Neuronal stem cell (in vitro differentiated cells): ENCODE data around the gene SEMA3E.
A peak's percentile ranks its signal among the peaks of the same experiment; 100 is the strongest.

Source experiments
- DNase-seq: peaks from one replicate; pipeline ENCODE4 v3.0.0-alpha.2; 2013; ENCODE audit warnings: low spot score
- H2AFZ ChIP-seq: one replicate; pipeline ENCODE4 v1.6.1; 2013; ENCODE audit warnings: mild to moderate bottlenecking, low read length, inconsistent platforms
- H2AK5ac ChIP-seq: 2 replicates; pipeline ENCODE4 v1.6.1; 2013; ENCODE audit warnings: low read depth, mild to moderate bottlenecking, inconsistent platforms, low read length, moderate library complexity, mixed read lengths
- H2BK120ac ChIP-seq: 2 replicates; pipeline ENCODE4 v1.6.1; 2013; ENCODE audit warnings: low read depth, mild to moderate bottlenecking, inconsistent platforms, low read length, moderate library complexity, mixed read lengths
- H2BK12ac ChIP-seq: one replicate; pipeline ENCODE4 v1.6.1; 2013; ENCODE audit warnings: low read length, inconsistent platforms
- H2BK15ac ChIP-seq: 2 replicates; pipeline ENCODE4 v1.6.1; 2013; ENCODE audit warnings: mild to moderate bottlenecking, low read length, inconsistent platforms, mixed read lengths
- H2BK5ac ChIP-seq: one replicate; pipeline ENCODE4 v1.6.1; 2013; ENCODE audit warnings: inconsistent platforms, mild to moderate bottlenecking, low read length, moderate library complexity
- H3K14ac ChIP-seq: one replicate; pipeline ENCODE4 v1.6.1; 2013; ENCODE audit warnings: low read length, inconsistent platforms
- H3K18ac ChIP-seq: 2 replicates; pipeline ENCODE4 v1.6.1; 2013; ENCODE audit warnings: low read length, inconsistent platforms
- H3K23ac ChIP-seq: 2 replicates; pipeline ENCODE4 v1.6.1; 2013; ENCODE audit warnings: low read depth, mild to moderate bottlenecking, mixed read lengths, low read length, inconsistent platforms; ENCODE audit not compliant: poor library complexity
- H3K27ac ChIP-seq: replicated peaks from 3 replicates; pipeline ENCODE4 v1.5.1; 2013; ENCODE audit warnings: low read length, inconsistent platforms
- H3K27me3 ChIP-seq, 3 experiments: 2 replicates each; pipeline ENCODE4 v1.6.1; 2013; ENCODE audit warnings: low read length in 3 of 3, mild to moderate bottlenecking in 2 of 3, inconsistent platforms in 1 of 3, low read depth in 1 of 3, mixed read lengths in 1 of 3, moderate library complexity in 1 of 3; ENCODE audit not compliant: control insufficient read depth in 3 of 3, insufficient read depth in 3 of 3
- H3K36me3 ChIP-seq, 2 donors: replicated peaks in 1 of 2; 2 replicates each; pipeline ENCODE4 v1.6.1; 2013; ENCODE audit warnings: low read length in 2 of 2; ENCODE audit not compliant: control insufficient read depth in 2 of 2, insufficient read depth in 2 of 2
- H3K4ac ChIP-seq: 2 replicates; pipeline ENCODE4 v1.6.1; 2013; ENCODE audit warnings: inconsistent platforms, mild to moderate bottlenecking, low read length, moderate library complexity
- H3K4me1 ChIP-seq, 2 donors: 1 replicate in 1 of 2; 2 replicates in 1 of 2; pipeline ENCODE4 v1.6.1; 2013; ENCODE audit warnings: low read length in 2 of 2, low read depth in 1 of 2; ENCODE audit not compliant: control insufficient read depth in 2 of 2, insufficient read depth in 1 of 2
- H3K4me2 ChIP-seq: one replicate; pipeline ENCODE4 v1.6.1; 2013; ENCODE audit warnings: mild to moderate bottlenecking, low read length, inconsistent platforms; ENCODE audit not compliant: insufficient read depth, poor library complexity, severe bottlenecking
- H3K4me3 ChIP-seq, 2 donors: 2 replicates each; pipeline ENCODE4 v1.5.1; 2013; ENCODE audit warnings: low read length in 2 of 2, mild to moderate bottlenecking in 2 of 2, inconsistent platforms in 1 of 2, moderate library complexity in 1 of 2
- H3K79me1 ChIP-seq: one replicate; pipeline ENCODE4 v1.6.1; 2013; ENCODE audit warnings: low read depth, mild to moderate bottlenecking, inconsistent platforms, low read length, moderate library complexity
- H3K9ac ChIP-seq: one replicate; pipeline ENCODE4 v1.6.1; 2013; ENCODE audit warnings: mild to moderate bottlenecking, low read depth, low read length, inconsistent platforms; ENCODE audit not compliant: poor library complexity
- H3K9me3 ChIP-seq, 2 donors: replicated peaks in 1 of 2; 2 replicates each; pipeline versions ENCODE3 to v1.6.1; 2013; ENCODE audit warnings: low read length in 2 of 2, mild to moderate bottlenecking in 2 of 2, inconsistent platforms in 1 of 2, low read depth in 1 of 2, mixed read lengths in 1 of 2, moderate library complexity in 1 of 2; ENCODE audit not compliant: control insufficient read depth in 2 of 2, insufficient read depth in 1 of 2
- H4K8ac ChIP-seq: one replicate; pipeline ENCODE4 v1.6.1; 2013; ENCODE audit warnings: low read depth, mild to moderate bottlenecking, inconsistent platforms, low read length, moderate library complexity
- H4K91ac ChIP-seq: one replicate; pipeline ENCODE4 v1.6.1; 2013; ENCODE audit warnings: low read length, low read depth, mild to moderate bottlenecking, inconsistent platforms; ENCODE audit not compliant: poor library complexity
- WGBS, 2 donors: extraction: QIAGEN DNeasy Blood & Tissue Kit; methylation state at CpG; one replicate each; pipeline ENCODE4 v1.1.7; 2013; ENCODE audit warnings: missing lambda C conversion rate in 2 of 2, mixed read lengths in 1 of 2; ENCODE audit not compliant: insufficient read length in 2 of 2, insufficient replicate concordance in 1 of 2; ENCODE audit errors: extremely low coverage in 2 of 2; 5-methylcytosine and 5-hydroxymethylcytosine counted together

SEMA3E gene

DNA sequence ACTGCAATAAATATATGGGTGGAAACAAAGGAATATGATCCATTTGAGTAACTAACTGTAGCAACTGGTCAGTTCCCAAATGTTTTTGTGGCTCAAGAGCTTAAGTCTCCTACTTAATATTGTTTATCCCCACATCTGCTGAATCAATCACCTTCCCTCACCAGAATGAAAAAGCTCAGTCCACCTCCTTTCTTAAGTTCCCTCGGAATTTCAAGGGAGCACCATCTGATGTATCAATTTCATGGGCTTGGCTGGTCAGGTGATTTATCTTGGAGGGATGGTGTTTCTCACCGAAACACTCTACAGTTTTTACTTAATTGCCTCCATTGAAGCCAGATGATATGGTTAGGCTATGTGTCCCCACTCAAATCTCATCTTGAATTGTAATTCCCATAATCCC lies 176.6 kb downstream of the SEMA3E start:
- no peak overlapping the region for H2BK5ac ChIP-seq
- no peaks in the 10 kb centered on the region for H3K27me3 ChIP-seq
- no peak overlapping the region for H4K91ac ChIP-seq
- no peak overlapping the region for H3K4ac ChIP-seq
- no peak overlapping the region for H3K14ac ChIP-seq
- DNase-seq, result no peak
- no peak overlapping the region for H3K9ac ChIP-seq
- no peaks in the 10 kb centered on the region for H3K9me3 ChIP-seq
- no peak overlapping the region for H3K18ac ChIP-seq
- no peak overlapping the region for H2BK15ac ChIP-seq
- no CpG with 5 or more reads among the region's 2 CpGs for WGBS, 2 donors
- H3K4me2 ChIP-seq, result no peak overlapping the region
- no peak overlapping the region for H4K8ac ChIP-seq
- no peak overlapping the region for H3K4me3 ChIP-seq
- no peaks in the 10 kb centered on the region for H3K36me3 ChIP-seq
- H3K23ac ChIP-seq, result no peak overlapping the region
- H2BK12ac ChIP-seq, result no peak overlapping the region
- no peak overlapping the region for H2BK120ac ChIP-seq
- no peak overlapping the region for H3K27ac ChIP-seq
- H3K79me1 ChIP-seq, result no peaks in the 10 kb centered on the region
- H2AFZ ChIP-seq, result no peak overlapping the region
- H3K4me1 ChIP-seq, result peaks cover 2 to 6% of the 10 kb centered on the region in 2 donors
- no peak overlapping the region for H2AK5ac ChIP-seq

DNA sequence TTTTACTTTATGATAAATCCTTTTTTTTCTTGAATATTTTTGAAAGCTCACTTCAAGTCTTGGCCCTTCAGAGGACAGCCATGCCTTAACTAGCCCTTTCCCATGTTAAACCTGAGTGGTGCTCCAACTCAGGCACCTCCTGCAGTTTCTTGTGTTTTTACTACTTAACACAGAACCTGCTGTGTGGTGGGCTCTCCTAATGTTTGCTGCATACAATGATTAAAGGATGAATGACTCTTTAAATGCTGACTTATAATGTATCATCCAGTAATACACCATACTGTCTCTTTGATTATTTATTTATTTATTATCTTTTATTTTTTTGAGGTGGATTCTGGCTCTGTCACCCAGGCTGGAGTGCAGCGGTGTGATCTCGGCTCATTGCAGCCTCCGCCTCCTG lies 179.4 kb downstream of the SEMA3E start:
- H3K4me3 ChIP-seq, result no peak overlapping the region
- no CpG with 5 or more reads among the region's 3 CpGs for WGBS, 2 donors
- no peak overlapping the region for H3K27ac ChIP-seq
- no peak overlapping the region for H2BK12ac ChIP-seq
- H3K14ac ChIP-seq, result no peak overlapping the region
- no peak overlapping the region for H3K18ac ChIP-seq
- H4K8ac ChIP-seq, result no peak overlapping the region
- H4K91ac ChIP-seq, result no peak overlapping the region
- no peaks in the 10 kb centered on the region for H3K9me3 ChIP-seq
- no peaks in the 10 kb centered on the region for H3K27me3 ChIP-seq
- no peak for DNase-seq
- H3K9ac ChIP-seq, result no peak overlapping the region
- H3K4me2 ChIP-seq, result no peak overlapping the region
- H3K79me1 ChIP-seq, result no peaks in the 10 kb centered on the region
- peaks cover 2 to 6% of the 10 kb centered on the region in 2 donors for H3K4me1 ChIP-seq
- H3K23ac ChIP-seq, result no peak overlapping the region
- no peak overlapping the region for H3K4ac ChIP-seq
- H2BK15ac ChIP-seq, result no peak overlapping the region
- H2BK120ac ChIP-seq, result no peak overlapping the region
- no peak overlapping the region for H2AK5ac ChIP-seq
- H3K36me3 ChIP-seq, result no peaks in the 10 kb centered on the region
- no peak overlapping the region for H2BK5ac ChIP-seq
- H2AFZ ChIP-seq, result no peak overlapping the region

DNA sequence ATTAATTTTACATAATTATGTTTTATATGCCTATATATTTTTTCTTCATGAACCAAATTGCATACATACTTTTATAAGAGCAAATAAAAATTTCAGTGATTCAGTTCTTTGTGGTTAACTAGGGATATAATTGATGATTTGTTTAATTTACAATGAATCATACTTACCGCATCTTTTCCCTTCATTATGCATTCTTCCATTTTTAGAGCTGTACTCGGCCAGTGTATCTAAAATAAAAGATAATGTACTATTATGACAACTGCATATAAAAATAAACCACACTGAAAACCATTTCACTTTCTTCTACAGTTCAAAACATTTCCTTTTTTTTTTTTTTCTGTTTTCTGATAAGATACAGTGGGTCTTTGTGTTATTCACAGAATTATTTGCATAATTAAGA lies 179.9 kb downstream of the SEMA3E start:
- H3K4me1 ChIP-seq, result peaks cover 2 to 6% of the 10 kb centered on the region in 2 donors

DNA sequence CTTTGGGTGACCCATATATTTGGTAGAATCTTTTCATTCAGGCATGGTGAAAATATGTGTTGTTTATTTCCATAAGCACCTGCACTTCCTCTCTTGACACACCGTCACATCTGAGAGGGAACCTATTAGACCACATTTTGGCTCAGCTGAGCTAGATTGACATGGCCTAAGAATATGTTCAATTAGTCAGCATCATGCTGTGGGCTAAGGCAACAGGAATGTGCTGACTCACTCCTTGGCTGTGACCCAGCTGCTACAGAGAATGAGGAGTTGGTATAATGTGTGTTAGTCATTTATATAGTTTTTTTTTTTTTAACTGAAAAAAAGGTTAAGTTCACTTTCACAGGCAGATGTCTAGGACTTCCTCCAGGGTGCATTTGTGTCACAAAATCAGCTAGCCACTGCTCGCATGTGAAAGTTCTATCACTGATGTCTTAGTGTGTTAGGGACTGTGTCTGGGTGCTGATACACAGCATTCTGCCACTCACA lies 180.6 kb downstream of the SEMA3E start:
- no CpG with 5 or more reads among the region's 2 CpGs for WGBS, 2 donors
- H3K23ac ChIP-seq, result no peak overlapping the region
- H3K14ac ChIP-seq, result no peak overlapping the region
- H2BK120ac ChIP-seq, result no peak overlapping the region
- no peak overlapping the region for H2BK15ac ChIP-seq
- no peak overlapping the region for H4K8ac ChIP-seq
- H2AFZ ChIP-seq, result no peak overlapping the region
- peak; percentile 47 for DNase-seq
- H3K4me1 ChIP-seq, result peaks cover 2 to 6% of the 10 kb centered on the region in 2 donors
- no peak overlapping the region for H2BK5ac ChIP-seq
- no peak overlapping the region for H3K4me2 ChIP-seq
- no peaks in the 10 kb centered on the region for H3K9me3 ChIP-seq
- H3K79me1 ChIP-seq, result no peaks in the 10 kb centered on the region
- H2AK5ac ChIP-seq, result no peak overlapping the region
- H3K27me3 ChIP-seq, result no peaks in the 10 kb centered on the region
- no peak overlapping the region for H3K4ac ChIP-seq
- no peak overlapping the region for H3K9ac ChIP-seq
- no peak overlapping the region for H3K4me3 ChIP-seq
- no peak overlapping the region for H3K27ac ChIP-seq
- H3K36me3 ChIP-seq, result no peaks in the 10 kb centered on the region
- no peak overlapping the region for H4K91ac ChIP-seq
- H3K18ac ChIP-seq, result no peak overlapping the region
- H2BK12ac ChIP-seq, result no peak overlapping the region

More for the DNA sequence above, 179.9 kb downstream of the SEMA3E start:
- H3K27me3 ChIP-seq, result no peaks in the 10 kb centered on the region
- H3K27ac ChIP-seq, result no peak overlapping the region
- no peak overlapping the region for H3K4ac ChIP-seq
- H3K4me2 ChIP-seq, result no peak overlapping the region
- no peak overlapping the region for H2AFZ ChIP-seq
- WGBS, 2 donors, result no CpG with 5 or more reads among the region's 2 CpGs
- H3K36me3 ChIP-seq, result no peaks in the 10 kb centered on the region
- H4K91ac ChIP-seq, result no peak overlapping the region
- no peak overlapping the region for H3K23ac ChIP-seq
- H2BK12ac ChIP-seq, result no peak overlapping the region
- no peak overlapping the region for H3K9ac ChIP-seq
- DNase-seq, result no peak
- H3K4me3 ChIP-seq, result no peak overlapping the region
- no peaks in the 10 kb centered on the region for H3K79me1 ChIP-seq
- no peaks in the 10 kb centered on the region for H3K9me3 ChIP-seq
- no peak overlapping the region for H2BK5ac ChIP-seq
- no peak overlapping the region for H3K14ac ChIP-seq
- H3K18ac ChIP-seq, result no peak overlapping the region
- H2BK15ac ChIP-seq, result no peak overlapping the region
- no peak overlapping the region for H2AK5ac ChIP-seq
- H4K8ac ChIP-seq, result no peak overlapping the region
- no peak overlapping the region for H2BK120ac ChIP-seq
